ENCODE measurements around the gene NISCH. TPM values are rescaled to one million over a fixed set of nuclear protein-coding genes. Genes with fewer than 3 reads are reported as not detected.
A peak's percentile ranks its signal among the peaks of the same experiment; 100 is the strongest.

The NISCH gene
- total RNA-seq, 2 experiments from 2014 or later: 73.8 to 75.0 TPM

- Mint-ChIP-seq H3K4me1 (no peaks in the 10 kb centered on the region), H3K27me3 (no peaks in the 10 kb centered on the region), H3K27ac (no peak overlapping the region), H3K4me3 (no peak overlapping the region), H3K9me3 (no peaks in the 10 kb centered on the region), H3K36me3 (ENCODE audit: low read depth) (peaks cover 30% of the 10 kb centered on the region)
- DNase-seq: no peak
- ChIA-PET POLR2A (no interaction called here), CTCF (no interaction called here)
Measured at GRCh38 chr3:52470920-52471319, 15.5 kb downstream of the NISCH start.

- Mint-ChIP-seq H3K36me3 (ENCODE audit: low read depth) (peaks cover 33% of the 10 kb centered on the region), H3K27me3 (no peaks in the 10 kb centered on the region), H3K4me3 (no peak overlapping the region), H3K27ac (no peak overlapping the region), H3K4me1 (no peaks in the 10 kb centered on the region), H3K9me3 (no peaks in the 10 kb centered on the region)
- CTCF ChIA-PET: interaction anchor here (0.5 to 0.9 kb wide), 3 partner anchors 23 to 81 kb away, joined by 3 read pairs; no protein-coding TSS in a partner anchor
- DNase-seq: peak; percentile 43
- POLR2A ChIA-PET: no interaction called here
Measured at GRCh38 chr3:52471371-52472238, 16.2 kb downstream of the NISCH start.

GRCh38 chr3:52472239-52473000, 17.0 kb downstream of the NISCH start:
- H3K4me3 Mint-ChIP-seq: no peak overlapping the region
- H3K27me3 Mint-ChIP-seq: no peaks in the 10 kb centered on the region
- H3K27ac Mint-ChIP-seq: no peak overlapping the region
- POLR2A ChIA-PET: no interaction called here
- DNase-seq: no peak
- no peaks in the 10 kb centered on the region for H3K9me3 Mint-ChIP-seq
- H3K36me3 Mint-ChIP-seq (ENCODE audit: low read depth): peaks cover 35% of the 10 kb centered on the region
- CTCF ChIA-PET: interaction anchor here (0.5 to 0.9 kb wide), 3 partner anchors 24 to 81 kb away, joined by 3 read pairs; no protein-coding TSS in a partner anchor
- H3K4me1 Mint-ChIP-seq: no peaks in the 10 kb centered on the region

GRCh38 chr3:52473026-52473425, 17.6 kb downstream of the NISCH start:
- Mint-ChIP-seq H3K27ac (no peak overlapping the region), H3K9me3 (no peaks in the 10 kb centered on the region), H3K36me3 (ENCODE audit: low read depth) (peaks cover 37% of the 10 kb centered on the region), H3K4me1 (no peaks in the 10 kb centered on the region), H3K27me3 (no peaks in the 10 kb centered on the region), H3K4me3 (no peak overlapping the region)
- POLR2A ChIA-PET: no interaction called here
- no peak for DNase-seq
- CTCF ChIA-PET: no interaction called here

GRCh38 chr3:52477076-52477795, 21.8 kb downstream of the NISCH start:
- H3K9me3 Mint-ChIP-seq: no peaks in the 10 kb centered on the region
- H3K27ac Mint-ChIP-seq: no peak overlapping the region
- ChIA-PET POLR2A (no interaction called here), CTCF (no interaction called here)
- no peak overlapping the region for H3K4me3 Mint-ChIP-seq
- H3K27me3 Mint-ChIP-seq: no peaks in the 10 kb centered on the region
- DNase-seq: no peak
- H3K36me3 Mint-ChIP-seq (ENCODE audit: low read depth): peaks cover 59% of the 10 kb centered on the region
- no peaks in the 10 kb centered on the region for H3K4me1 Mint-ChIP-seq

- no peaks in the 10 kb centered on the region for H3K4me1 Mint-ChIP-seq
- peaks cover 58% of the 10 kb centered on the region for H3K36me3 Mint-ChIP-seq (ENCODE audit: low read depth)
- POLR2A ChIA-PET: no interaction called here
- H3K27me3 Mint-ChIP-seq: no peaks in the 10 kb centered on the region
- no peak overlapping the region for H3K27ac Mint-ChIP-seq
- H3K9me3 Mint-ChIP-seq: no peaks in the 10 kb centered on the region
- DNase-seq: no peak
- CTCF ChIA-PET: no interaction called here
- H3K4me3 Mint-ChIP-seq: no peak overlapping the region
Measured at GRCh38 chr3:52477796-52478095, 22.3 kb downstream of the NISCH start.

GRCh38 chr3:52479037-52479876, 23.9 kb downstream of the NISCH start:
- ChIA-PET POLR2A (no interaction called here), CTCF (no interaction called here)
- Mint-ChIP-seq H3K36me3 (ENCODE audit: low read depth) (peaks cover 46% of the 10 kb centered on the region), H3K27ac (no peak overlapping the region), H3K9me3 (no peaks in the 10 kb centered on the region), H3K4me3 (no peak overlapping the region), H3K27me3 (no peaks in the 10 kb centered on the region), H3K4me1 (no peaks in the 10 kb centered on the region)
- no peak for DNase-seq

GRCh38 chr3:52479877-52480575, 24.6 kb downstream of the NISCH start:
- Mint-ChIP-seq H3K9me3 (no peaks in the 10 kb centered on the region), H3K4me1 (no peaks in the 10 kb centered on the region), H3K36me3 (ENCODE audit: low read depth) (peaks cover 41% of the 10 kb centered on the region), H3K27me3 (no peaks in the 10 kb centered on the region), H3K27ac (no peak overlapping the region), H3K4me3 (no peak overlapping the region)
- ChIA-PET POLR2A (no interaction called here), CTCF (no interaction called here)
- no peak for DNase-seq

- no peak for DNase-seq
- H3K4me3 Mint-ChIP-seq: no peak overlapping the region
- no peaks in the 10 kb centered on the region for H3K27me3 Mint-ChIP-seq
- peaks cover 43% of the 10 kb centered on the region for H3K36me3 Mint-ChIP-seq (ENCODE audit: low read depth)
- POLR2A ChIA-PET: no interaction called here
- CTCF ChIA-PET: interaction anchor here (1.0 kb wide), 1 partner anchor 24 kb away, joined by 3 read pairs; no protein-coding TSS in a partner anchor
- H3K4me1 Mint-ChIP-seq: no peaks in the 10 kb centered on the region
- H3K27ac Mint-ChIP-seq: no peak overlapping the region
- H3K9me3 Mint-ChIP-seq: no peaks in the 10 kb centered on the region
Measured at GRCh38 chr3:52480768-52481715, 25.6 kb downstream of the NISCH start.

- Mint-ChIP-seq H3K36me3 (ENCODE audit: low read depth) (peaks cover 39% of the 10 kb centered on the region), H3K27me3 (no peaks in the 10 kb centered on the region), H3K27ac (no peak overlapping the region), H3K4me3 (no peak overlapping the region), H3K9me3 (no peaks in the 10 kb centered on the region), H3K4me1 (no peaks in the 10 kb centered on the region)
- CTCF ChIA-PET: interaction anchor here (1.0 kb wide), 1 partner anchor 25 kb away, joined by 3 read pairs; no protein-coding TSS in a partner anchor
- POLR2A ChIA-PET: no interaction called here
- no peak for DNase-seq
Measured at GRCh38 chr3:52481819-52482521, 26.6 kb downstream of the NISCH start.

- Mint-ChIP-seq H3K27ac (no peak overlapping the region), H3K36me3 (ENCODE audit: low read depth) (peaks cover 36% of the 10 kb centered on the region), H3K9me3 (no peaks in the 10 kb centered on the region), H3K4me3 (no peak overlapping the region), H3K4me1 (no peaks in the 10 kb centered on the region), H3K27me3 (no peaks in the 10 kb centered on the region)
- no peak for DNase-seq
- ChIA-PET CTCF (no interaction called here), POLR2A (no interaction called here)
Measured at GRCh38 chr3:52483081-52483480, 27.7 kb downstream of the NISCH start.

All from activated CD4-positive, alpha-beta memory T cell treated with anti-CD3 and anti-CD28 coated beads, Interleukin-2, amount 10 ng/mL, durations not matched to agents 7 days and 5 days (primary cell).